Measurements from ENCODE around the gene TRIM47. TPM values are rescaled to one million over a fixed set of nuclear protein-coding genes. Genes with fewer than 3 reads are reported as not detected.

The TRIM47 gene
- total and polyA plus RNA-seq, 7 donors = 8.4 to 17.1 (median 10.9) TPM

GRCh38 chr17:75843577-75844529 is 34.5 kb downstream of the TRIM47 start, which contains the start of gene UNC13D:
TSS of gene UNC13D (minus strand) at chr17:75844404. CDS start at chr17:75844337, 67 bp downstream.
- intact Hi-C loops (cut with DNase I) = no loop called here
- Histone ChIP-seq H3K27ac (peak within 1 kb of the TSS; percentile 95), H3K4me1 (peaks cover 30% of the 10 kb centered on the region), H3K9me3 (no peaks in the 10 kb centered on the region), H3K36me3 (ENCODE audit: insufficient read depth in 1 of 2, low read depth in 1 of 2) (peaks cover 10 to 51% of the 10 kb centered on the region in 2 donors), H3K27me3 (ENCODE audit: insufficient read depth in 3 of 3, low read length in 2 of 3) (no peaks in the 10 kb centered on the region), H3K4me3 (peak within 1 kb of the TSS; percentile 34)
- DNase-seq (peak in 1 of 2 donors; percentile 74), ATAC-seq (peak; percentile 3 to 11 (median 7))
- 74 to 82% (median 76%) methylated on average over 29 to 35 of the region's 35 CpGs for WGBS, 3 donors
- no peak for TF ChIP-seq CTCF (IDR thresholded peaks at IDR 0.05)

GRCh38 chr17:75842963-75843576 is 35.3 kb downstream of the TRIM47 start:
- WGBS, 3 donors = 84 to 93% (median 89%) methylated on average over 18 to 22 of the region's 22 CpGs
- intact Hi-C loops (cut with DNase I) = no loop called here
- TF ChIP-seq CTCF (IDR thresholded peaks at IDR 0.05) = no peak
- DNase-seq = no peak
- ATAC-seq = no peak
- no peaks in the 10 kb centered on the region for H3K9me3 ChIP-seq
- H3K4me1 ChIP-seq = peaks cover 27% of the 10 kb centered on the region
- H3K36me3 ChIP-seq (ENCODE audit: insufficient read depth in 1 of 2, low read depth in 1 of 2) = peaks cover 9 to 43% of the 10 kb centered on the region in 2 donors
- no peaks in the 10 kb centered on the region for H3K27me3 ChIP-seq (ENCODE audit: insufficient read depth in 3 of 3, low read length in 2 of 3)
- H3K27ac ChIP-seq = no peak overlapping the region
- peak overlapping the region; percentile 34 for H3K4me3 ChIP-seq

GRCh38 chr17:75842411-75842810 is 36.0 kb downstream of the TRIM47 start:
- intact Hi-C loops (cut with DNase I) = no loop called here
- no peak overlapping the region for H3K4me3 ChIP-seq
- TF ChIP-seq CTCF (IDR thresholded peaks at IDR 0.05) = no peak
- H3K4me1 ChIP-seq = peaks cover 27% of the 10 kb centered on the region
- H3K27me3 ChIP-seq (ENCODE audit: insufficient read depth in 3 of 3, low read length in 2 of 3) = no peaks in the 10 kb centered on the region
- WGBS, 3 donors = 83 to 87% (median 85%) methylated on average over 14 to 18 of the region's 18 CpGs
- no peak overlapping the region for H3K27ac ChIP-seq
- DNase-seq (no peak), ATAC-seq (no peak)
- H3K9me3 ChIP-seq = no peaks in the 10 kb centered on the region
- H3K36me3 ChIP-seq (ENCODE audit: insufficient read depth in 1 of 2, low read depth in 1 of 2) = peaks cover 5 to 37% of the 10 kb centered on the region in 2 donors

- DNase-seq (no peak), ATAC-seq (no peak)
- Histone ChIP-seq H3K4me3 (no peak overlapping the region), H3K36me3 (ENCODE audit: insufficient read depth in 1 of 2, low read depth in 1 of 2) (peaks cover 0 to 29% of the 10 kb centered on the region in 2 donors), H3K27me3 (ENCODE audit: insufficient read depth in 3 of 3, low read length in 2 of 3) (no peaks in the 10 kb centered on the region), H3K9me3 (no peaks in the 10 kb centered on the region), H3K27ac (no peak overlapping the region), H3K4me1 (peaks cover 13% of the 10 kb centered on the region)
- 73 to 84% (median 74%) methylated on average over 7 of the region's 7 CpGs for WGBS, 3 donors
- TF ChIP-seq CTCF (IDR thresholded peaks at IDR 0.05) = no peak
- intact Hi-C loops (cut with DNase I) = no loop called here
These were observed 37.6 kb downstream of the TRIM47 start for GRCh38 chr17:75840799-75841164.
